ENCODE measurements around the gene RABAC1. TPM values are rescaled to one million over a fixed set of nuclear protein-coding genes. Genes with fewer than 3 reads are reported as not detected.

Gene RABAC1
- total RNA-seq, 1 experiment from 2014 or later = 66.3 TPM

DNA sequence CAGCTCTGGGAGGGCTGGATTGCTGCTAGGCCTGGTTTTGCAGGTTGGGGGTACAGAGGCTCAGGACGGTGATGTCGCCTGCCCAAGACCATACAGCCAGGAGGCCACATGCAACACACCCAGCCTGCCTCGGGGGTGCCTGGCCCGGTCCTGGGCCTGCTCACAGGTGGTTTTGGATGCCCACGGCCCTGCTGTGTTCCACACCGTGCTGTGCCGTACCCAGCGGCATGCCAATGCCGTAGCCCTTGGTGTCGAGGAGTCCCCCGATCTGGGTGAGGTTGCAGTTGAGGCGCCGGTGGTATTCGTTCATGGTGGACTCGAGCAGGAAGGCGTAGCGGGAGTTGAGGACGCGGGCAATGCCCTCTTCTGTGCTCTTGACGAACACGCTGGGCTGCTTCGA, 46.4 kb upstream of the RABAC1 start:
- no peaks in the 10 kb centered on the region for H3K79me2 ChIP-seq (ENCODE audit: insufficient read depth, low read length)
- H3K27me3 ChIP-seq (ENCODE audit: insufficient read depth, low read length) = peaks cover 8% of the 10 kb centered on the region; the same call in 1 of the 2 replicates
- no TSS peak for BruUV-seq (replicated peaks)
- H4K20me1 ChIP-seq (ENCODE audit: insufficient read depth) = no peaks in the 10 kb centered on the region
- H3K36me3 ChIP-seq (ENCODE audit: control insufficient read depth in 1 of 2, insufficient read depth in 2 of 2, low read length in 2 of 2) = no peaks in the 10 kb centered on the region
- ChIA-PET RAD21 (ENCODE audit: low non-redundant PET in 1 of 2, low total read pairs in 2 of 2, uncharacterized antibody in 2 of 2, unreplicated experiment in 2 of 2) (no interaction called here), POLR2A (no interaction called here), CTCF (no interaction called here)
- H3K27ac ChIP-seq (ENCODE audit: low read depth, low read length) = no peak overlapping the region
- DNase-seq (ENCODE audit: low read depth, low spot score) (no peak), ATAC-seq (no peak)
- no peak overlapping the region for H3K4me3 ChIP-seq (replicated peaks in 1 of 2; ENCODE audit: low read depth in 1 of 2, low read length in 2 of 2)
- TF ChIP-seq, protein P1, sequence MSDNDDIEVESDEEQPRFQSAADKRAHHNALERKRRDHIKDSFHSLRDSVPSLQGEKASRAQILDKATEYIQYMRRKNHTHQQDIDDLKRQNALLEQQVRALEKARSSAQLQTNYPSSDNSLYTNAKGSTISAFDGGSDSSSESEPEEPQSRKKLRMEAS (IDR thresholded peaks at IDR 0.05) = no peak
- TF ChIP-seq, protein P2, sequence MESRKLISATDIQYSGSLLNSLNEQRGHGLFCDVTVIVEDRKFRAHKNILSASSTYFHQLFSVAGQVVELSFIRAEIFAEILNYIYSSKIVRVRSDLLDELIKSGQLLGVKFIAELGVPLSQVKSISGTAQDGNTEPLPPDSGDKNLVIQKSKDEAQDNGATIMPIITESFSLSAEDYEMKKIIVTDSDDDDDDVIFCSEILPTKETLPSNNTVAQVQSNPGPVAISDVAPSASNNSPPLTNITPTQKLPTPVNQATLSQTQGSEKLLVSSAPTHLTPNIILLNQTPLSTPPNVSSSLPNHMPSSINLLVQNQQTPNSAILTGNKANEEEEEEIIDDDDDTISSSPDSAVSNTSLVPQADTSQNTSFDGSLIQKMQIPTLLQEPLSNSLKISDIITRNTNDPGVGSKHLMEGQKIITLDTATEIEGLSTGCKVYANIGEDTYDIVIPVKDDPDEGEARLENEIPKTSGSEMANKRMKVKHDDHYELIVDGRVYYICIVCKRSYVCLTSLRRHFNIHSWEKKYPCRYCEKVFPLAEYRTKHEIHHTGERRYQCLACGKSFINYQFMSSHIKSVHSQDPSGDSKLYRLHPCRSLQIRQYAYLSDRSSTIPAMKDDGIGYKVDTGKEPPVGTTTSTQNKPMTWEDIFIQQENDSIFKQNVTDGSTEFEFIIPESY (IDR thresholded peaks at IDR 0.05; ENCODE audit: extremely low read depth, insufficient replicate concordance, low read length) = no peak
- TF ChIP-seq SP1 (IDR thresholded peaks at IDR 0.05; ENCODE audit: low read depth) (no peak), EGR1 (IDR thresholded peaks at IDR 0.05; ENCODE audit: low read depth) (no peak), ZFX (IDR thresholded peaks at IDR 0.05) (no peak), RAD21 (IDR thresholded peaks at IDR 0.05; ENCODE audit: low read depth) (no peak), EZH2phosphoT487 (IDR thresholded peaks at IDR 0.05; ENCODE audit: borderline replicate concordance) (no peak)
- TF ChIP-seq, protein P3, sequence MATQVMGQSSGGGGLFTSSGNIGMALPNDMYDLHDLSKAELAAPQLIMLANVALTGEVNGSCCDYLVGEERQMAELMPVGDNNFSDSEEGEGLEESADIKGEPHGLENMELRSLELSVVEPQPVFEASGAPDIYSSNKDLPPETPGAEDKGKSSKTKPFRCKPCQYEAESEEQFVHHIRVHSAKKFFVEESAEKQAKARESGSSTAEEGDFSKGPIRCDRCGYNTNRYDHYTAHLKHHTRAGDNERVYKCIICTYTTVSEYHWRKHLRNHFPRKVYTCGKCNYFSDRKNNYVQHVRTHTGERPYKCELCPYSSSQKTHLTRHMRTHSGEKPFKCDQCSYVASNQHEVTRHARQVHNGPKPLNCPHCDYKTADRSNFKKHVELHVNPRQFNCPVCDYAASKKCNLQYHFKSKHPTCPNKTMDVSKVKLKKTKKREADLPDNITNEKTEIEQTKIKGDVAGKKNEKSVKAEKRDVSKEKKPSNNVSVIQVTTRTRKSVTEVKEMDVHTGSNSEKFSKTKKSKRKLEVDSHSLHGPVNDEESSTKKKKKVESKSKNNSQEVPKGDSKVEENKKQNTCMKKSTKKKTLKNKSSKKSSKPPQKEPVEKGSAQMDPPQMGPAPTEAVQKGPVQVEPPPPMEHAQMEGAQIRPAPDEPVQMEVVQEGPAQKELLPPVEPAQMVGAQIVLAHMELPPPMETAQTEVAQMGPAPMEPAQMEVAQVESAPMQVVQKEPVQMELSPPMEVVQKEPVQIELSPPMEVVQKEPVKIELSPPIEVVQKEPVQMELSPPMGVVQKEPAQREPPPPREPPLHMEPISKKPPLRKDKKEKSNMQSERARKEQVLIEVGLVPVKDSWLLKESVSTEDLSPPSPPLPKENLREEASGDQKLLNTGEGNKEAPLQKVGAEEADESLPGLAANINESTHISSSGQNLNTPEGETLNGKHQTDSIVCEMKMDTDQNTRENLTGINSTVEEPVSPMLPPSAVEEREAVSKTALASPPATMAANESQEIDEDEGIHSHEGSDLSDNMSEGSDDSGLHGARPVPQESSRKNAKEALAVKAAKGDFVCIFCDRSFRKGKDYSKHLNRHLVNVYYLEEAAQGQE (IDR thresholded peaks at IDR 0.05; ENCODE audit: low read depth) = no peak
- TF ChIP-seq, protein P4, sequence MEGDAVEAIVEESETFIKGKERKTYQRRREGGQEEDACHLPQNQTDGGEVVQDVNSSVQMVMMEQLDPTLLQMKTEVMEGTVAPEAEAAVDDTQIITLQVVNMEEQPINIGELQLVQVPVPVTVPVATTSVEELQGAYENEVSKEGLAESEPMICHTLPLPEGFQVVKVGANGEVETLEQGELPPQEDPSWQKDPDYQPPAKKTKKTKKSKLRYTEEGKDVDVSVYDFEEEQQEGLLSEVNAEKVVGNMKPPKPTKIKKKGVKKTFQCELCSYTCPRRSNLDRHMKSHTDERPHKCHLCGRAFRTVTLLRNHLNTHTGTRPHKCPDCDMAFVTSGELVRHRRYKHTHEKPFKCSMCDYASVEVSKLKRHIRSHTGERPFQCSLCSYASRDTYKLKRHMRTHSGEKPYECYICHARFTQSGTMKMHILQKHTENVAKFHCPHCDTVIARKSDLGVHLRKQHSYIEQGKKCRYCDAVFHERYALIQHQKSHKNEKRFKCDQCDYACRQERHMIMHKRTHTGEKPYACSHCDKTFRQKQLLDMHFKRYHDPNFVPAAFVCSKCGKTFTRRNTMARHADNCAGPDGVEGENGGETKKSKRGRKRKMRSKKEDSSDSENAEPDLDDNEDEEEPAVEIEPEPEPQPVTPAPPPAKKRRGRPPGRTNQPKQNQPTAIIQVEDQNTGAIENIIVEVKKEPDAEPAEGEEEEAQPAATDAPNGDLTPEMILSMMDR (IDR thresholded peaks at IDR 0.05 in 2 of 3, conservative IDR thresholded peaks at IDR 0.05 in 1 of 3; ENCODE audit: borderline replicate concordance in 1 of 3, insufficient read depth in 1 of 3, low read depth in 2 of 3, low read length in 2 of 3) = no peak
- intact Hi-C loops (cut with micrococcal nuclease) = no loop called here
- no peaks in the 10 kb centered on the region for H3K9me2 ChIP-seq (ENCODE audit: insufficient read depth)
- H2AFZ ChIP-seq (ENCODE audit: low read depth, low read length, poor library complexity, severe bottlenecking) = no peak overlapping the region
- no peaks in the 10 kb centered on the region for H3K4me1 ChIP-seq (ENCODE audit: control insufficient read depth in 1 of 2, insufficient read depth in 2 of 2, low read length in 2 of 2)
- H3K9ac ChIP-seq (ENCODE audit: low read length) = no peak overlapping the region
- no peak overlapping the region for H3K4me2 ChIP-seq (ENCODE audit: low read length)
- no peaks in the 10 kb centered on the region for H3K9me3 ChIP-seq (ENCODE audit: control insufficient read depth in 1 of 2, insufficient read depth in 1 of 2, low read depth in 1 of 2, low read length in 2 of 2)

All from HCT116 (cell line).